Adipose tissue (tissue), 3 donors: Measurements from ENCODE around the gene FSD1. TPM values are rescaled to one million over a fixed set of nuclear protein-coding genes. Genes with fewer than 3 reads are reported as not detected.

ENCODE experiments used
- H3K27ac ChIP-seq: one replicate; pipeline ENCODE4 v1.5.1; 2013; ENCODE audit warnings: low read depth, low read length
- WGBS, 3 donors: extraction: QIAGEN DNeasy Blood & Tissue Kit; methylation state at CpG; one replicate each; pipeline ENCODE4 v1.1.7; 2013; 5-methylcytosine and 5-hydroxymethylcytosine counted together
- polyA plus RNA-seq, 3 donors: library from polyadenylated mRNA; stranded (reverse); fragments of 200-250 nt; gene quantifications; one replicate each; pipeline ENCODE4 v1.2.3, GENCODE V29; 2013
- donor health status: healthy with polysubstance abuse.
- donor health status: Bipolar disorder and iron deficiency.
- donor health status: healthy.

Gene FSD1
- polyA plus RNA-seq, 3 donors: 0.12 TPM; not detected in 1

DNA sequence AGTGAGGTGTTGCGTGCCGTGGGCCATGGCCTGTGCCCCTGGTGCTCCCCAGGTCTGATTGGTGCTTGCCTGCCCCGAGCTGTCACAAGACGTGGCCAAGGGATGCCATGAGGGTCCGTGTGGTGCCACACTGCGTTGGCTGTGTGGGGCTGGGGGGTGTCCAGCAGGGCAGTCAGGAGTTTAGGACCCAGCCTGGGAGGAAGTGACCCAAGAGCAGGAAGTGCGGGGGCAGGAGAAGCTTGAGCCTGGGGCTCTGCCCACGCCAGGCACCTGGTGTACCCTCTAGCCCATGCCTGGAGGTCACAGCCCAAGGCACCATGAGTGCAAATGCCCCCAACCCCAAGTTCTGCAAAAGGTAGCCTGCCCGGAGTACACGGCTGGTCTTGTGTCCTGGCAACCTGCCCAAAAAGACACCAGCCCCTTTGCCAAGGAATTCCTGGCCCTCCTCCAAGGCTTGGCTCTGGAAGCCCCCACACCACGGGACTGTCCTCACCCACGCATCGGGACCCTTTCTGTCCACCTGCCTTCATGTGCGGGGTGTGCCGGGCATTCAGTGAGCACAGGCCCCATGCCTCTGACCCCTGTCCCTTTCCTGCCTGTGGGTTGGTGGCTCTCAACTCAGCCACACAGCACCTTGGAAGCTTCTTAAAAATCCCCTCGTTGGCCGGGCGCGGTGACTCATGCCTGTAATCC lies 63.9 kb downstream of the FSD1 start:
- H3K27ac ChIP-seq: no peak overlapping the region
- WGBS, 3 donors: 52 to 65% (median 55%) methylated on average over 19 of the region's 19 CpGs

DNA sequence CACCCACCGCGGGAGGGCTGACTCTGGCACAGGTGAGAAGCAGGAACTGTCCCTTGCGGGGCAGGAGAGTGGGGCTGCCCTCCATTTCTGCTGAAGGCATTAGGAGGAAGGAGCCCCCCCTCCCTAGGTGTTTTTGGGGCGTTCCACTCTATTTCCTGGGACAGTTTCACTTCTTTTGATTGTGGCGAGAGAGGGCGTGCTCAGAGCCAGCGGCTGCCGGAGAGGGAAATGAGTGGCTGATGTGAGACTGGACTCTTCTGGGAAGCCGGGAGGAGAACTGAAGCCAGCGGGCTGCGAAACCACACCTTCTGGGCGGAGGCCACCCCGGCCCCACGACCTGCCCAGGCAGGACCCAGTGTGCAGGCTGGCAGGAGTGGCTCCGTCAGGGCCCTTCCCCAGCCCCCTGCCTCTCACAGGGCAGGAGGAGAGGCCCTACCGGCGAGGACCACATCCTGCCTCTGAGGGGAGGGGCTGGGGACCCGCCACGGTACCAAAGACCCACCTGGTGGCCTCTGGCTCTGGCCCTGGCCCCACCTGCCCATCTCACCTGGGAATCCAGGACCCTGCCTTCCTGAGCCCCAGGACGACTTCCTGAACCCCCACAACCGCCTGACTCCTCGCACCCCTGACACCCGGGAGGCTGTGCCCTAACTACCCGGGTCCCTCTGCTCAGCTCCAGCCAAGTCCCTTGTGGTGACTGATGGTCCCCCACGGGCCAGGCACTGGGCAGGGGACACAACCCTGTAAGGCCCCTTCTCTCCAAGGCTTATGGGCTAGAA lies 64.9 kb downstream of the FSD1 start:
- 20 to 64% (median 20%) methylated on average over 25 of the region's 25 CpGs for whole genome bisulfite sequencing, 3 donors
- H3K27ac ChIP-seq: no peak overlapping the region

DNA sequence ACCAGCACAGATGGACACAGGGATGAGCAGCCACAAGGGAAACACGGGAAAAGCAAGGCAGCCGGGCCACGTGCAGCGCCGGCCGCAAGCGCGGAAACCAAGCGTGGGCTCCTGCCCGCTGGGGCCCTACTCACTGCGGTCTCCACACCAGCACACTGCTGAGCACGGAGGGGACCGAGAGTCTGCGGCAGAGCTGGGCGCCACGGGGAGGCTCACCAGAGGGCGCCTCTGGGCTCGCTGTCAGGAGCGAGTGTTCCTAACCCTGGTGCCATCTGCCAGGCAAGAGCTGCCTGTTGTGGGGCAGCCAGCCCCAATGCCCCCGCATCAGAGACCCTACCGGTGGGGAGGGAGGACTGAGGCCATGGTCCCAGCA lies 65.5 kb downstream of the FSD1 start:
- no peak overlapping the region for H3K27ac ChIP-seq
- 24 to 50% (median 31%) methylated on average over 21 of the region's 21 CpGs for WGBS, 3 donors

DNA sequence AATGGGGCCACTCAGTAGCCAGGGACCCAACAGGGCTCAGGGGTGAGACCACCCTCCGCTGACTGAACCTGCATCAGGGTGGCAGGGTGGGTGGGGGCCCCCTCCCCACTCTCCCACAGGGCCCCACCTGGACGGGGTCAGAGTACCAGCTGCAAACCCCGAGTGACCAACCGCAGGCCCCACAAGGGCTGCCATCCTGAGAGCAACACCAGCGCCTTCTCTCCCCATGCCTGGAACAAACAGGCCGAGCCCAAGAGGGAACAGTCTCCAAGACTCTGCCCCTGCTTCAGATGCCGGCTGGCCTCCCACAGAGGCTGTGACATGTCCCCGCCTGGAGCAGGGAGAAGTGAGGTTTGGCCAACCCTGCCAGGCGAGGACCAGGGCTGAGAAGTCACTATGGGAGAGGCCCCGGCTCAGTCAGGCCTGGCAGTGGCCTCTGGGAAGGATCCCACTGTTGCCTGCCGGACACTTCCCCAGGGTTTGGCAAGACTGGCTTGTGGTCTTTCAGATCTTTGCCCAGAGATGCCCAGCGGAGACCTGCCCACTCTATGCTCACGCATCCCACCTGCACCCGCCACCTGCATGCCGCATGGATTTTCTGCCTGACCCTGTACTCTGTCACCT lies 66.1 kb downstream of the FSD1 start:
- 80 to 88% (median 85%) methylated on average over 15 of the region's 15 CpGs for WGBS, 3 donors
- no peak overlapping the region for H3K27ac ChIP-seq

DNA sequence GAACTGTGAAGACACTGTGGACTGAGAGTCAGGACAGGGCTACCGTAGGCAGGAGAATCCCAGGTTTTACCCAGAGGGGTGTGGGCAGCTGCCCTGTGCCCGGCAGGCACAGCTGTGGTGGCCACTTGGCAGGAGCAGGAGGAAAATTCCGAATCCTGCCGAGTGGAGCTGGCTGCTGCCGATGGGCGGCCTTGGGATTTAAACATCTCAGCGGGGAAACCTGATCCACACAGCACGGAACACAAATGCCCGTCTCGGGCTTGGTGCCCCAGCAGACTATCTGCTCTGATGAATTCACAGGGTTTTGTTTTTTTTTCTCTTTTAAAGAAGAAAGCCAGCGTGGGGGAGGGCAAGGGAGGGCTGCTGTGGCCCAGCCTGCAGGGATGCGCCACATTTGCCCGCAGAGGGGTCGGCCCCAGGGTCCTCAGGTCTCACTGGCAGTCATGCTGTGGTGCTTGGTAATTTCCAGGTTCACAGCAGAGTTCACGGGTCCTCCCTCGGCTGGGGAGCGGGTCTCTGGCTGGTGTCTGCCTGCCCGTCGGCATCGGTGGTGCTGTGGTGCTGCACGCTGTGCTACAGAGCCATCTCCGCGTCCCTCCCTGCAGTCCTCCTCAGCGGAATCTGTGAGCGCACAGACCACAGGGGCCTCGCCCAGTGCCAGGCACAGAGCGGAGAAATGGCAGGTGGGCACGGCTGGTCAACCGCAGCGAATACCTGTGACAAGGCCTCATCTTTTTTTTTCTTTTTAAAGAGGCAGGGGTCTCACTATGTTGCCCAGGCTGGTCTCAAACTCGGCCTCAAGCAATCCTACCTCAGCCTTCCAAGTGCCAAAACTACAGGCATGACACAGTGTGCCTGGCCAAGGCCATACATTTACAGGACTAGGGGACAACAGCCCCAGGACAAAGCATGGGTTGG lies 67.1 kb downstream of the FSD1 start:
- no peak overlapping the region for H3K27ac ChIP-seq
- 66 to 91% (median 89%) methylated on average over 27 to 31 of the region's 31 CpGs for WGBS, 3 donors

DNA sequence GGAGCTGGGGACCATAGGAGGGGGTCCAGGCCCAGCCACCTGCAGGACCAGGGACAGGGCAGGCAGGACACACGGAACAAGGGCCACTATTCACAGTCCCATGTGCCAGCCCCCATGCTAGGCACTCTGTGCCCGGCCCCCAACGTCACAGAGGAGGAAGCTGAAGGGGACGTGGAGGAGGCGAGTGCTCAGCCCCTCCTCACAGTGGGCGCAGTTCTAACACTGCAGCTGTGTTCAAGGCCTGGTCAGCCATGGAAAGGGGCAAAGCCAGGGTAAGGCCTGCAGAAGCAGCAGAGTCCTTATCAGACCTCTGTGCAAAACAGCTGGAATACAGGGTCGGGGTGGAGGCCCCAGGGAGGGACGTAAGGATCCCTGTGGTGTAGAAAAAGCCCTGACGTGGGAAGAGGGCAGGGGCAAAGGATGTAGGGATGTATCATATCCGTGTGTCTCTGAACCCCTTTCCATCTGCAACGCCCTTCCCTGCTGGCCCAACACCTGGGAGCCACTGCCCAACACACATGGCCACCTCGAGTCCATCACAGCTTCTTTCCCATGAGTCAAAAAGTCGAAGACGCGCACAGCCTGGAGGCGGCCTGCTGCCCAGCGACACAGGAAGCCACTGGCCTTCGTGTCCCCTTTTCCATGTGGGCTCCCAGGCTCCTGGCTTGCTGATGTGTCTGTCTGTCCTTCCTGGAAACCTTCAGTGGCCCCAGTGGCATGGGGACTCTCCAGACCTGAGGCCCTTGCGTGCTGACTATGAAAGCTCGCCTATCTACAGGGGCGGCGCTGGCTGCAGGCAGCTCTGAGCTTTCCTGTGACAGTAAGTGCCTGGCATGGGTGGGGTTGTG lies 68.0 kb downstream of the FSD1 start:
- H3K27ac ChIP-seq: no peak overlapping the region
- WGBS, 3 donors: 82 to 89% (median 86%) methylated on average over 22 of the region's 22 CpGs

DNA sequence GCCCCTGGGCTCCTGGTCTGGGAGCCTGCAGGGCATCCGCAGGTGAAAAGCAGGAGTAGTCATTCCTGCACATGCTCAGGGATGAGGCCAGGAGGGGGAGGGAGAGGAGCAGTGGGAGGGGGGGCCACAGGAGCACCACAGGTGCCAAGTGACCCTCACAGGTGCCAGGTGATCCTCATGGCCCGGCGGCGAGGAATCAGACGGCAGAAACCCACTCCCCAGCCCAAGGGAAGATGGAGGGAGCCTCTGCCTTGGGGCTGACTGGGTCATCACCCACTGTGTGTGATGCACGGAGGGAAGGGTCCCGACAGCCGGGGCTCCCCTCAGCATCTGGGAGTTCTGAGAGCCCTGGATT lies 68.6 kb downstream of the FSD1 start:
- no peak overlapping the region for H3K27ac ChIP-seq
- 80 to 84% (median 82%) methylated on average over 8 of the region's 8 CpGs for WGBS, 3 donors

Other genes with a start within 250 kb of the FSD1 start
- gene ZBTB7A, start 237.7 kb upstream of the FSD1 start, polyA plus RNA-seq: 10 to 100 TPM in 2 of 3 donors, 1 to 10 TPM in 1; 7.4 to 21.9 (median 10.8) TPM
- gene MAP2K2, start 180.5 kb upstream of the FSD1 start, polyA plus RNA-seq: 100 to 1,000 TPM in 2 of 3 donors, 10 to 100 TPM in 1; 79.8 to 125 (median 104) TPM
- gene CREB3L3, start 151.0 kb upstream of the FSD1 start, polyA plus RNA-seq: under 1 TPM in 2 of 3 donors, not detected in 1; 0.12 to 0.18 TPM
- gene SIRT6, start 122.0 kb upstream of the FSD1 start, polyA plus RNA-seq: 10 to 100 TPM; 13.6 to 18.3 (median 18.2) TPM
- 1 to 10 TPM; 1.5 to 2.2 (median 1.6) TPM for gene ANKRD24, start 121.9 kb upstream of the FSD1 start, polyA plus RNA-seq
- gene EBI3, start 75.1 kb upstream of the FSD1 start, polyA plus RNA-seq: 1 to 10 TPM; 1.4 to 3.5 (median 3.0) TPM
- gene YJU2, start 57.5 kb upstream of the FSD1 start, polyA plus RNA-seq: 10 to 100 TPM; 20.9 to 27.1 (median 21.6) TPM
- gene SHD, start 25.3 kb upstream of the FSD1 start, polyA plus RNA-seq: under 1 TPM in 1 of 3 donors, not detected in 2; 0.12 TPM
- 1 to 10 TPM in 1 of 3 donors, under 1 TPM in 2; 0.22 to 4.0 (median 0.59) TPM for gene TMIGD2, start 2.2 kb upstream of the FSD1 start, polyA plus RNA-seq
- gene STAP2, start 34.2 kb downstream of the FSD1 start, polyA plus RNA-seq: 10 to 100 TPM in 2 of 3 donors, 1 to 10 TPM in 1; 6.4 to 15.5 (median 10.1) TPM
- gene MPND, start 39.0 kb downstream of the FSD1 start, polyA plus RNA-seq: 10 to 100 TPM; 12.0 to 21.6 (median 17.2) TPM
- 10 to 100 TPM; 33.2 to 87.8 (median 74.0) TPM for gene SH3GL1, start 95.9 kb downstream of the FSD1 start, polyA plus RNA-seq
- 1 to 10 TPM; 3.0 to 7.9 (median 7.4) TPM for gene CHAF1A, start 98.0 kb downstream of the FSD1 start, polyA plus RNA-seq
- gene UBXN6, start 153.2 kb downstream of the FSD1 start, polyA plus RNA-seq: 100 to 1,000 TPM in 2 of 3 donors, 10 to 100 TPM in 1; 81.6 to 161 (median 146) TPM
- 10 to 100 TPM; 20.5 to 60.3 (median 24.6) TPM for gene HDGFL2, start 167.7 kb downstream of the FSD1 start, polyA plus RNA-seq
- 100 to 1,000 TPM in 2 of 3 donors, 10 to 100 TPM in 1; 73.6 to 954 (median 135) TPM for gene PLIN4, start 213.9 kb downstream of the FSD1 start, polyA plus RNA-seq
- gene PLIN5, start 230.6 kb downstream of the FSD1 start, polyA plus RNA-seq: 100 to 1,000 TPM in 1 of 3 donors, 10 to 100 TPM in 2; 38.2 to 205 (median 66.1) TPM
- 10 to 100 TPM in 2 of 3 donors, 1 to 10 TPM in 1; 7.1 to 18.6 (median 13.4) TPM for gene LRG1, start 235.4 kb downstream of the FSD1 start, polyA plus RNA-seq